Sigmoid colon (tissue), 7 donors: Measurements from ENCODE around the gene SSBP1. TPM values are rescaled to one million over a fixed set of nuclear protein-coding genes. Genes with fewer than 3 reads are reported as not detected.

Experiments
- DNase-seq: peaks from one replicate; pipeline ENCODE4 v3.0.0-alpha.2; 2019
- H3K27ac ChIP-seq, 4 donors: fragments of 200-600 bp; sonication (generic); one replicate each; pipeline ENCODE4 v1.5.1; 2016 to 2019; ENCODE audit warnings: mild to moderate bottlenecking in 1 of 4
- H3K27me3 ChIP-seq, 3 donors: fragments of 200-600 bp; sonication (generic); one replicate each; pipeline ENCODE4 v1.5.1; 2019; ENCODE audit warnings: mild to moderate bottlenecking in 1 of 3
- H3K36me3 ChIP-seq, 4 donors: fragments of 200-600 bp; sonication (generic); one replicate each; pipeline ENCODE4 v1.5.1; 2016 to 2019
- H3K4me1 ChIP-seq, 4 donors: fragments of 200-600 bp; sonication (generic); one replicate each; pipeline ENCODE4 v1.5.1; 2017 to 2019
- H3K4me3 ChIP-seq, 4 donors: fragments of 200-600 bp; sonication (generic); one replicate each; pipeline ENCODE4 v1.5.1; 2017 to 2019; ENCODE audit warnings: mild to moderate bottlenecking in 2 of 4, moderate library complexity in 1 of 4
- H3K9me3 ChIP-seq, 4 donors: fragments of 200-600 bp in 3 of 4; sonication (generic) in 3 of 4; one replicate each; pipeline versions ENCODE4 v1.5.1 to v1.6.1; 2013 to 2019
- EP300 ChIP-seq, 4 donors: sonication (generic); formaldehyde crosslinking; IDR thresholded peaks; one replicate each; pipeline ENCODE4 v1.6.1; 2017; ENCODE audit warnings: antibody characterized with exemption in 4 of 4
- POLR2A ChIP-seq, 2 donors: fragments of 450-650 bp; IDR thresholded peaks; one replicate each; pipeline ENCODE4 v1.6.1; 2016; ENCODE audit warnings: antibody characterized with exemption in 2 of 2, mild to moderate bottlenecking in 2 of 2, moderate library complexity in 2 of 2
- POLR2AphosphoS5 ChIP-seq, 4 donors: sonication (generic); formaldehyde crosslinking; IDR thresholded peaks; one replicate each; pipeline ENCODE4 v1.6.1; 2017; ENCODE audit warnings: antibody characterized with exemption in 4 of 4
- WGBS, 2 donors: extraction: QIAGEN DNeasy Blood & Tissue Kit; methylation state at CpG; one replicate each; pipeline ENCODE4 v1.1.7; 2013; 5-methylcytosine and 5-hydroxymethylcytosine counted together
- intact Hi-C: fragments of 100-400 bp; cut with DNase I; formaldehyde crosslinking; loops from one replicate; pipeline ENCODE4 v1.15.1; 2023
- polyA plus RNA-seq, 3 donors: library from polyadenylated mRNA; stranded (reverse); fragments of 200-250 nt; gene quantifications; one replicate each; pipeline ENCODE4 v1.2.3, GENCODE V29; 2013
- total RNA-seq, 4 donors: library from RNA; depleted of rRNA; stranded (reverse); fragments of >200 nt; gene quantifications; one replicate each; pipeline ENCODE4 v1.1.0, GENCODE V29; 2016
- TF ChIP-seq, protein P1 (sequence below), 4 experiments: fragments of 450-650 bp in 3 of 4; fragments of 200-600 bp in 1 of 4; IDR thresholded peaks; one replicate each; pipeline ENCODE4 v1.5.1; 2016 to 2019; ENCODE audit warnings: antibody characterized with exemption in 4 of 4, mild to moderate bottlenecking in 3 of 4, moderate library complexity in 2 of 4
- donor health status: healthy with polysubstance abuse.
- donor health status: Bipolar disorder and iron deficiency.
- donor health status: healthy.

Gene SSBP1
- total and polyA plus RNA-seq, 7 donors = 77.0 to 205 (median 137) TPM

DNA sequence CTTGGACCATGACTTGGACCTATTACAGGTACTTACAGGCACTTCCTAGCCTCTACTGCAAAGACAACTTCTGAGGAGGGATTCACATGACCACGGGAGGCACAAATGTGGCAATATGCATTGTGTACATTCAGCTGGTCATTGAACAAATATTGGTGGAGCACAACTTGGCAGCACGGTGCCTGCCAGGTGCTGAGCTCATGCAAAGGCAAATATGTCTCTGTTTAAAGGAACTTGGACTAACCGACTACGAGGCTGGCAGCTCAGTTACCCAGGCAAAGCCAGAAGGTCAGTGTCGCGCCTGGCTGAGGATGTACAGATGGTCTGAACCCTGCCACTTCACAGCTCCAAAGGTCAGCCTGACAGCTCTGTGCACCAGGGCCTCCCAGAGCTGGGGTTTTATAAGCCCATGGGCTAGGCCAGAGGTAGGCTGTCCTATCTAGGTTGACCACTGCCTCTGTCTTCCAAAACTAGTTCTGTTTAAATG, 42.3 kb upstream of the SSBP1 start:
- 15 to 59% methylated on average over 6 of the region's 6 CpGs for WGBS, 2 donors
- Histone ChIP-seq H3K36me3 (no peaks in the 10 kb centered on the region), H3K27ac (no peak overlapping the region), H3K27me3 (no peaks in the 10 kb centered on the region), H3K4me1 (peaks cover 0 to 10% (median 10%) of the 10 kb centered on the region in 4 donors), H3K9me3 (no peaks in the 10 kb centered on the region), H3K4me3 (no peak overlapping the region)
- DNase-seq = no peak
- no peak for TF ChIP-seq POLR2A (IDR thresholded peaks at IDR 0.05)
- intact Hi-C loops = no loop called here

GRCh38 chr7:141696348-141696747, 41.8 kb upstream of the SSBP1 start:
- no peak for DNase-seq
- 17 to 36% methylated on average over 2 of the region's 2 CpGs for WGBS, 2 donors
- H3K4me1 ChIP-seq = peaks cover 0 to 13% (median 12%) of the 10 kb centered on the region in 4 donors
- no peak overlapping the region for H3K27ac ChIP-seq
- H3K4me3 ChIP-seq = no peak overlapping the region
- H3K36me3 ChIP-seq = no peaks in the 10 kb centered on the region
- no peaks in the 10 kb centered on the region for H3K9me3 ChIP-seq
- intact Hi-C loops = no loop called here
- H3K27me3 ChIP-seq = no peaks in the 10 kb centered on the region
- TF ChIP-seq POLR2A (IDR thresholded peaks at IDR 0.05) = no peak
- TF ChIP-seq, protein P1, sequence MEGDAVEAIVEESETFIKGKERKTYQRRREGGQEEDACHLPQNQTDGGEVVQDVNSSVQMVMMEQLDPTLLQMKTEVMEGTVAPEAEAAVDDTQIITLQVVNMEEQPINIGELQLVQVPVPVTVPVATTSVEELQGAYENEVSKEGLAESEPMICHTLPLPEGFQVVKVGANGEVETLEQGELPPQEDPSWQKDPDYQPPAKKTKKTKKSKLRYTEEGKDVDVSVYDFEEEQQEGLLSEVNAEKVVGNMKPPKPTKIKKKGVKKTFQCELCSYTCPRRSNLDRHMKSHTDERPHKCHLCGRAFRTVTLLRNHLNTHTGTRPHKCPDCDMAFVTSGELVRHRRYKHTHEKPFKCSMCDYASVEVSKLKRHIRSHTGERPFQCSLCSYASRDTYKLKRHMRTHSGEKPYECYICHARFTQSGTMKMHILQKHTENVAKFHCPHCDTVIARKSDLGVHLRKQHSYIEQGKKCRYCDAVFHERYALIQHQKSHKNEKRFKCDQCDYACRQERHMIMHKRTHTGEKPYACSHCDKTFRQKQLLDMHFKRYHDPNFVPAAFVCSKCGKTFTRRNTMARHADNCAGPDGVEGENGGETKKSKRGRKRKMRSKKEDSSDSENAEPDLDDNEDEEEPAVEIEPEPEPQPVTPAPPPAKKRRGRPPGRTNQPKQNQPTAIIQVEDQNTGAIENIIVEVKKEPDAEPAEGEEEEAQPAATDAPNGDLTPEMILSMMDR (IDR thresholded peaks at IDR 0.05) = no peak
- TF ChIP-seq POLR2AphosphoS5 (IDR thresholded peaks at IDR 0.05) = no peak
- no peak for TF ChIP-seq EP300 (IDR thresholded peaks at IDR 0.05)

- intact Hi-C loops = no loop called here
- Histone ChIP-seq H3K27me3 (no peaks in the 10 kb centered on the region), H3K9me3 (no peaks in the 10 kb centered on the region), H3K4me3 (no peak overlapping the region), H3K4me1 (peaks cover 0 to 15% (median 12%) of the 10 kb centered on the region in 4 donors), H3K36me3 (no peaks in the 10 kb centered on the region), H3K27ac (no peak overlapping the region)
- DNase-seq = no peak
- TF ChIP-seq, protein P1 (IDR thresholded peaks at IDR 0.05) = no peak
- TF ChIP-seq EP300 (IDR thresholded peaks at IDR 0.05) (no peak), POLR2A (IDR thresholded peaks at IDR 0.05) (no peak), POLR2AphosphoS5 (IDR thresholded peaks at IDR 0.05) (no peak)
- 81 to 83% methylated on average over 10 of the region's 10 CpGs for whole genome bisulfite sequencing, 2 donors
Observed at GRCh38 chr7:141697211-141697871, 40.8 kb upstream of the SSBP1 start.

- Histone ChIP-seq H3K9me3 (no peaks in the 10 kb centered on the region), H3K27ac (no peak overlapping the region), H3K36me3 (no peaks in the 10 kb centered on the region), H3K27me3 (no peaks in the 10 kb centered on the region), H3K4me1 (peaks cover 0 to 22% (median 19%) of the 10 kb centered on the region in 4 donors), H3K4me3 (no peak overlapping the region)
- intact Hi-C loops = loop anchor here (2.0 kb wide), 1 partner anchor 40 kb away; the partner anchor contains the start of gene SSBP1
- no peak for TF ChIP-seq POLR2A (IDR thresholded peaks at IDR 0.05)
- TF ChIP-seq POLR2AphosphoS5 (IDR thresholded peaks at IDR 0.05) = no peak
- TF ChIP-seq EP300 (IDR thresholded peaks at IDR 0.05) = no peak
- TF ChIP-seq, protein P1 (IDR thresholded peaks at IDR 0.05) = no peak
- WGBS, 2 donors = 72 to 91% methylated on average over 1 of the region's 1 CpG
- no peak for DNase-seq
Observed at GRCh38 chr7:141698247-141699015, 39.7 kb upstream of the SSBP1 start.

DNA sequence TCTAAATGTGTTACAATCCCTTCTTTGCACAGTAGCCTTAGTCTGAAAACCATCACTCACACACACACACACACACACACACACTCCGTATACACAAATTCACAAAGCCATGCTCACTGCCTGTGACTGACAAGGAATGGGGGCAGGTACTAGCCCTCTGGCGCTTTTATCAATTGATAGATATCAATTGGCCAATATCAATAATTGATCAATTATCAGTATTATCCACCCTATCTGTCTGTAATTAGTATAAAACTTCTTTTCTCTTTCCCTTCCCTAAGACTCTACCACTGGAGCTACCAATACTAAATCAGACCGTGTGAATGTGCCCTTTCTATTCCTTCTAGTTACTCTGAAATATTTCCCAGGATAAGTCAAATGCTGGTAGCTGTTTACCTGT, 38.3 kb upstream of the SSBP1 start:
- intact Hi-C loops = loop anchor here (2.0 to 5.0 kb wide), 2 partner anchors 39 to 43 kb away; partner anchors contain the start of gene SSBP1

More for the DNA sequence above, 38.3 kb upstream of the SSBP1 start:
- Histone ChIP-seq H3K4me1 (peaks cover 0 to 22% (median 19%) of the 10 kb centered on the region in 4 donors), H3K27ac (no peak overlapping the region), H3K27me3 (no peaks in the 10 kb centered on the region), H3K4me3 (no peak overlapping the region), H3K36me3 (no peaks in the 10 kb centered on the region), H3K9me3 (no peaks in the 10 kb centered on the region)
- 74 to 82% methylated on average over 3 of the region's 3 CpGs for whole genome bisulfite sequencing, 2 donors
- DNase-seq = no peak
- TF ChIP-seq EP300 (IDR thresholded peaks at IDR 0.05) (no peak), POLR2A (IDR thresholded peaks at IDR 0.05) (no peak), POLR2AphosphoS5 (IDR thresholded peaks at IDR 0.05) (no peak)
- TF ChIP-seq, protein P1 (IDR thresholded peaks at IDR 0.05) = no peak
